GM21390 (cell line): Measurements from ENCODE around the gene TNP2.

Experiments
- ATAC-seq: cut with Tn5 transposase; IDR thresholded peaks from one replicate; pipeline ENCODE4 v1.9.1; 2021; ENCODE audit not compliant: unreplicated experiment

The TNP2 gene

GRCh38 chr16:11268921-11269375 is at the start of gene TNP2:
TNP2 (minus strand) TSS chr16:11269325; CDS start chr16:11269262, 63 bp downstream.
- ATAC-seq: no peak

- no peak for ATAC-seq
These were observed 49.7 kb upstream of the TNP2 start for GRCh38 chr16:11318817-11319216.

DNA sequence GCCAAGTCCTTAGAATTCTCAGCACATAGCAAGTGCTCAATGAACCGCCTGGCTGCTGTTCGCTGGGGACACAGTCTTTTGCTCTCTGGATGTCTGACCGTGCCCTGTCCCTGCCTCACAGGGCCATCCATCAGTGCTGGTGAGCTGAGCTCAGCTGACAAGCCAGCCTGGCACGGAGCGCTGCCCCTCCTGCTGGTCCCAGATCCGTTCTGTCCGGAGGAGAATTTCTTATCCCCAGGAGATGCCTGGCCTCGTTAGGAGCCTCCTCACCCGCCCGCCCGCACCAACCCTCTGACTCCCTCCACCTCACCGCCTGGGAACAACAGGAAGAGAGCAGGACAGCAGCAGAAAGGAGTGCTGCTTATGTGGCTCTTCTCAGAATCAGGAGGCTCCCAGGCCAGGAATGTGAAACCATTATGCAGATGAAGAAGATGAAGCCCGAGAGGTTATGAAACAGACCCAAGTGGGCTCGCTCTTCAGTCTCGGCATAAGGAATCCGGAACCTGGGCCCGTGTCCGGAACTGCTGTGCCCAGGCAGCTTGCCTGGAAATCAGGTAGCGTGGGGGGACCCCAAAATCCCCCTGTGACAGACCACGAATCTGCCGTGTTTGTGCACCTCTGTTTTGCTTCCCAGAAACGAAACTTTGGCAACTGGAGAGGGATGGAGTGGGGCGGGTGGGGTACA is 47.3 kb upstream of the TNP2 start:
- ATAC-seq: no peak

DNA sequence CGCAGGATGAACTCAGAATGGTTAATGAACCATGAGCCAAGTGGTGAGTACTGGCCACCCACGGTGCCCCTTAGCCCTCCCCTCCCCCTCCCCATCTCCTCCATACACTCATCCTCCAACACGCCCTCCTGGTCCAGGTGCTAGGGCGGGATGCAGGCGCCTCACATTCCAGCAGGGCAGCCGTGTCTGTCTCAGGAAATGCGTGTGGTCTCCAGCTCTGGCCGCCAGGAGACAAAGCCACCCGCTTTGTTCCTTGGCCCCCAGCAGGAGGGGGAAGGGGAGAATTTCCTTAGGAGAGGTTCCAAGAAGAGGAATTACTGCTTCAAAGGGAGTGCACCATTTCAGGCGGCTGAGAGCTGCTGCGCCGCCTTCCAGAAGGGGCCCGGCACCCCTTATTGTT is 46.4 kb upstream of the TNP2 start:
- ATAC-seq: no peak

- no peak for ATAC-seq
These were observed 45.3 kb upstream of the TNP2 start for GRCh38 chr16:11314309-11314894.

DNA sequence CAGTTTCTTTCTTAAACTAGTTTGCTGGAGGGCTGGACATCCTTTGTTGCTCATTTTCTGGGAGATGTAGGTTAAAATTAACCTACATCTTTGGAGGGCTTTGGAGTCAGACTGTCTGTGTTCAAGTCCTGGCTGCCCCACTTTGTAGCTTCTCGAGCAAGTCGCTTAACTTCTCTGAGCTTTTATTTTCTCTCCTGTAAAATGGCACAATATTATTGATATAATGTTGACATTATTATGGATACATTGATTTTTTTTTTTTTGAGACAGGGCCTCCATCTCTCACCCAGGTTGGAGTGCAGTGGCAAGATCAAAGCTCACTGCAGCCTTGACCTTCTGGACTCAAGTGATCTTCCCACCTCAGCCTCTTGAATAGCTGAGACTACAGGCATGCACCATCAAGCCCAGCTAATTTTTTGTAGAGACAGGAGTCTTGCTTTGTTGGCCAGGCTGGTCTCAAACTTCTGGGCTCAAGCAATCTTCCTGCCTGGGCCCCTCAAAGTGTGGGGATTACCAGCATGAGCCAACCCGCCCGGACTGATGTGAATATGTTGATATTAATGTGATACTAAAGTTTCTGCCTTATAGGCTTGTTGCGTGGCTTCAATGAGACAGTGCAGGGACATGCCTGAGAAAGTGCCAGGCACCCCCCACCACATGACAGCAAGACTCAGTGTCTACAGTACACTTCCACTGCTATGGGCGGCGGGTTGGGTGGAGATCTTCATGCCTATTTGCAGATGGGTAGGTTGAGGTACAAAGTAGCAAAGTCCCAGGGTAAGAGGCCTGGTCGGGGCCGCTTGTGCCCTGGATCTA is 44.6 kb upstream of the TNP2 start:
- no peak for ATAC-seq

GRCh38 chr16:11312718-11313492 is 43.8 kb upstream of the TNP2 start:
- ATAC-seq: no peak

GRCh38 chr16:11310997-11311561 is 42.0 kb upstream of the TNP2 start:
- ATAC-seq: peak; percentile 37

DNA sequence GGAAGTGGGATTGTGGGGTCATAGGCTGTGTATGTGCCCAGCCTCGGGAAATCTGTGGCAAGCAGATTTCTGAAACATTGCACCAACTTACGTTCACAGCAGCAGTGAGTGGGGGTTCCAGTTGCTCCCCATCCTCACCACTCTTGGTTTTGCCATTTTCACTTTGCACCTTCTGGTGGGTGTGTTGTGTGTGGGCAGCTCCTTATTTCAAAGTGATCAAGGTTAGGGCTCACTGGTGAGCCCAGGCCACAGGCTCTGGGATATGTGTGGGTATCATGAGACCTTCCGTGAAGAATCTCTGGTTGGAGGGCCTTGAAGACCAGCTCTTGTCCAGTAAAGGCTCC is 41.5 kb upstream of the TNP2 start:
- ATAC-seq: no peak

- peak; percentile 36 for ATAC-seq
These were observed 40.9 kb upstream of the TNP2 start for GRCh38 chr16:11309895-11310633.

DNA sequence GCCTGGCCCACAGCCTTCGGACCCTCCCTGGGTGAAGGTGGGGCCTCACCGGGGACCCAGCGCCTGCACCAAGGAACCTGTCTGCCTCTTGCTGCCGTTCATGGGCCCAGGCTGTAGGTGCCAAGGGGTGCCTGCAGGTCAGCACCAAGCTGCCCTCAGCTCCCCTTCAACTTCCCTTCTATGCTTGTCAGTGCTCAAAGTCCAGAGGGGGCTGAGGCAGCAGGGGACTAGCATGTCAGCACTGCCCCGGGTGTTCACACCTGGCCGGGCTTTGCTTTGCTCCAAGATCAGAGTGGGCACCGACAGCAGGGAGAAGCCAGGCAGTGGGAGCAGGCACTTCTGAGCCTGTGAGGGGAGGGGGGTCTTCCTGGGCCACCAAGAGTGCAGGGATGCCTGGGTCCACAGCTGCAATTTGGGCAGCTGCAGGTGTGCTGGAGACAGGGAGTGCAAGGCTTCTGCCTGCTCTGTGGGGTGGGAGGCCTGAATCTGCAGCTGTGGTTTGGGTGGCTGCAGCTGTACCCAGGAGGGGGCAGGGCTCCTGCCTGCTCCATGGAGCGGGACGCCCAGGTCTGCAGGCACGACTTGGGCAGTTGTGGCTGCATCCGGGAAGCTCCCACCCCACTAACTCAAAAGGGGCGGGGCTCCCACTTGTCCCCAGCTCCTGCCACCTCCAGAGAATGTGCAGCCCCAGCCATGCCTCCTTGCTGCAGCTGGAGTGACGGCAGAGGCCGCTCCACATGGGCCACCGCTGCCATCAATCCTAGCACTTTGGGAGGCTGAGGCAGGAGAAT is 39.6 kb upstream of the TNP2 start:
- ATAC-seq: no peak

DNA sequence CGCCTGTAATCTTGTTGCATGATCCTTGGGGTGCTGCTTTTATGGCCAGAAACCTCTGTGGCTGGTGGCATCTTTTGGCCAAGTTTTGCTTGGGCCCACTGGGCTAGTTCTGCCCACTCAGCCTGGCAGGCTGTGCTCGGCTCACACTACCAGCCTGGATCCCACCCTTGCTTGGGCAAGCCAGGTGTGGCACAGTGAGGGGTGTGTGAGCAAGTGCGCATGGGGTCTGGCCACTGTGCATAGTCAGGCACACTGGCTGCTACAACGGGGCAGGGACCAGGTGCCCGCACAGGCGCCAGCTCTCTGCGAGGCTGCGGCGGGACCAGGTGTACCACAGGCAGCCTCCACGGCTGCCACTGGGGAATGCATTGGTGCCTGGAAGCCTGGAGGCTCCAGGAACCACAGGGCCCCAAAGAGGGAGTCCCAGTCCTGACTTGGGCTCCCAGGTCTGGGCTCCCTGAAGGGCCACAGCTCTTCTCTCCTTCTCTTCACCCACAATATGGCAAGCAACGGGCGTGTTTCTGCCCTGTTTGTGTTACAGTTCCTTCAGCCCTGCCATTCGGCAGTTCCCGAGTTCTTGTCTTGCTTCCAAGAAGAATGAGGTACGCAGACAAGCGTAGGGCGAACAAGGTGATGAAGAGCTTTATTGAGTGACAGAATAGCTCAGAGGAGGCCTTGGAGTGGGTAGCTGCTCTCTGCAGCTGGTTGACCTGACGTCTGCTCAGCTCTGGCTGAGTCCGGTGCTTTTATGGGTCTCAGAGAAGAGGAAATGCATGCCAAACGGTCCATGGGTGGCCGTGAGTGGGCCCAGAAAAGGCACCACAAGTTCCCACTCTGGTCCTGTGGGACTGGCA is 38.7 kb upstream of the TNP2 start:
- ATAC-seq: no peak

GRCh38 chr16:11306997-11307638 is 38.0 kb upstream of the TNP2 start:
- ATAC-seq: no peak

- ATAC-seq: no peak
These were observed 37.3 kb upstream of the TNP2 start for GRCh38 chr16:11306381-11306780.

- ATAC-seq: no peak
These were observed 34.4 kb upstream of the TNP2 start for GRCh38 chr16:11303405-11304138.

DNA sequence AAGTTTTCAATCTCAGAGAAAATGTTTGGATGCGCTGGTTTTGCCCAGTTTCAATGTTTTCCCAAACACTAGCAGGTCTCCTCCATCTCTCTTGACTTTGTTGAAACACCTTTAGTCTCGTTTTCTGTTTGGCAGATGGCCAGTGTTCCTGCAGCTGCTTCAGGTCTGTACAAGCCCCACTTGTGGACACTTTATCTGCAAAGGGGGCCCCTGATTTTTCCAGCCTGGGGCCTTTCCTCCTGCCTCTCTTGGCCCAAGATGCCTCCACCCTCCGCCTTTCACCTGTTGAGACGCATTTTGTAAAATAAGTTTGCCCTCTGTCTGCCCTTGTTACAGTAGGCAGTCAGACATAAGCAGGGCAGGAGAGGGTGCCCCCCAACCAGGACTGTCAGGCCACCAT is 33.9 kb upstream of the TNP2 start:
- no peak for ATAC-seq
